AML-193 (cell line): ENCODE measurements around the gene NPIPA1.
"Not testable (repeated sequence)": the region's sequence is repeated elsewhere in the genome, so short reads cannot be mapped to it uniquely, and the experiment has no call there.

ENCODE experiments used
- DNase-seq, 2 experiments: peaks; one replicate each; lab custom pipeline; 2025; lab: John Stamatoyannopoulos, UW

Gene NPIPA1

DNA sequence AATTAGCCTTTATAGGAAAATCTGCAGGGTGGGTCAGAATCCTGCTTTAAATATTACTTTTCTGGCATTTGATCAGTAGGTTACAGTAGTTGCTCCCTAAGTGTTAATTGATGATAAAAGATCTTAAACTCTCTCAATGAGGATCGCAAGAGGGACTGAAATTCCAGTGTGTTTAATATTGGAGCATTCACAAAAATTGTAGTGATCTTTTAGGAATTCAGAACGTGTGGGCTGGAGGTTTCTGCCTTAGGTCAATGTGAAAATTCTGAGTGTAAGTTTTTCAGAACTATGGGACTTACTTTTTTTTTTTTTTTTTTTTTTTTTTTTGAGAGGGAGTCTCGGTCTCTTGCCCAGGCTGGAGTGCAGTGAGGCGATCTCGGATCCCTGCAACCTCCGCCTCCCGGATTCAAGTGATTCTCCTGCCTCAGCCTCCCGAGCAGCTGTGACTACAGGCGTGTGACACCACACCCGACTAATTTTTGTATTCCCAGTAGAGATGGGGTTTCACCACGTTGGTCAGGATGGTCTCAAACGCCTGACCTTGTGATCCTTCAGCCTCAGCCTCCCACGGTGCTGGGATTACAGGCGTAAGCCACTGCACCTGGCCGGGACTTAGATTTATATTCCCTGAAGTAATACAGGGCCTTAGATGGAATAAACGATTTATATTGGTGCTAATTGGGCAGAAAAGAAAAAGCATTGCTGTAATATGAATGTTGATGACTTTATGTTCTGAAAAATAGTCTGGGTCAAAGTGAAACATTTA, 39.9 kb downstream of the NPIPA1 start:
- not testable (repeated sequence) for DNase-seq

DNA sequence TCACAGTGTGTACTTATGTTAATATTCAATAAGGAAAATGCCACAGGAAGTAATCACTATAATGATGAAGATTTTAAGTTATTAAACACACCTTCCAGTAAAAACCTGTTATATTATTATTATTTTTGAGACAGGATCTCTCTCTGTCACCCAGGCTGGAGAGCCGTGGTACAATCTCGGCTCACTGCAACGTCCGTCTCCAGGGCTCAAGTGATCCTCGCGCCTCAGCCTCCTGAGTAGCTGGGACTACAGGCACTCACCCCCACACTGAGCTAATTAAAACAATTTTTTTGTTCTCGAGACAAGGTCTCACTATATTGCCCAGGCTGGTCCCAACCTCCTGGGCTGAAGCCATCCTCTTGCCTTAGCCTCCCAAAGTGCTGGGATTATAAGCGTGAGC, 41.0 kb downstream of the NPIPA1 start:
- not testable (repeated sequence) for DNase-seq

DNA sequence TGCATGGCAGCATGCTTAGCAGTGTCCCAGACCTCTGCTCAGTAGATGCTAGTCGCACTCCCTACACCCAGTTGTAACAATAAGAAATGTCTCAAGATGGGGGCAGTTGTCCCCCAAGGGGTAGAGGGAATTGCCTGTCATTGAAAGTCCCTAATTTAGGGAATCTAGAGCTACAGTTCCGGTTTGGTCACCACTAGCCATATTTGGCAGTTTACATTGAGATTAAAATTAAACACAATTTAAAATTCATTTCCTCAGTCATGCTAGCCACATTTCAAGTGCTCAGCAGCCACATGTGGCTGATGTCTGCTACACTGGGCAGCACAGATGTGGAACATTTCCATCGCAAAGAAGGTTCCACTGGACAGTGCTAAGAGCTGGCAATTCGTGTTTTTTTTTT, 41.7 kb downstream of the NPIPA1 start:
- DNase-seq, result not testable (repeated sequence)

DNA sequence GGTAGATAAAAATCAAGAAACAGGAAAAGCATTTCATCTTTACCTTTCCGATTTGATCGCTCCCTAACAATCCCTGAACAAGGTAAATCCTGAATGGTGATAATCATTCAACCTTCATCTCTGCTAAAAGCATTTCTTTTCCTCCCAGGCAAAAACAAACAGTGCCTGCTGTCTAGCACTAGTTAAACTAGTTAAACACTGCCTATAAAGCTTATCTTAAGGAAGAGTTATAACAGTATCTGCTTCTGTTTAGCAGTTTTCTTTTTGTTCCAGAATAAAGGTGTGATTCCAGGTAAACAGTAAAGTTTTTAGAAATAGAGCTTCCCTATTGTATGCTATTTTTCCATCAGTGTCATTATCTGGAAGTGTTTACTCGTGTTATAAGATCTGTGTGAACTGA, 44.0 kb downstream of the NPIPA1 start:
- not testable (repeated sequence) for DNase-seq

DNA sequence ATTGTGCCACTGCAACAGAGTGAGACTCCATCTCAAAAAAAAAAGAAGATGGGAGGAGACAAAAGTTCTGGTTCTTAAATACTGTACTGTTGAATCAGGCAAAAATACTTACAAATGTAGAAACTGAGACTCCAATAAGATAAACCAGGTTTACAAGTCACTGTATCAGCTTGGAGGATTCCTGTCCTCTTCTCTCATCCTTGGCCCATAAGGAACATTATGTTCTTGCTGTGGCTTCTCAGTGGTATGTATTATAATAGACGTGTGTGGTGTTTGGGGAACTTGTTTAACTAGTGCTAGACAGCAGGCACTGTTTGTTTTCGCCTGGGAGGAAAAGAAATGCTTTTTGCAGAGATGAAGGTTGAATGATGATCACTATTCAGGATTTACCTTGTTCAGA, 45.3 kb downstream of the NPIPA1 start:
- not testable (repeated sequence) for DNase-seq

DNA sequence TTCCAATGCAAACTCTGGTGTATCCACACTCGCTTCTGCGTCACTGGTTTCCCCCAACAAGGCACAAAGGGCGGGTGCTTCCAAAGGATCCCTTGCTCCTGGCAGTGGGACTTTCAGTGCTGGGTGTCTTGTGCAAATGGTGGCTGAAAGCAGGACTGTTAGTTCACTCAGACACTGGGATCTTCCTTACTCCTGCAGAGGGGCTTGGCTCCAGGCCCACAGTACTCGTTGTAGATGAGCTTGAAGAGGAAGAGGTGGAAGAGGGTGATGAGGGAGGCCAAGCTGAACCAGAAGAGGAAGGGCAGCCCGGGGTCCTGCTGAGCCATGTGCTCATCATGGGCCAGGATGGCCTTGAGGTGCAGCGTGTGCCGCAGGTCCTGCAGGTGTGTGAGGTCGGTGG, 50.8 kb downstream of the NPIPA1 start:
- not testable (repeated sequence) for DNase-seq

DNA sequence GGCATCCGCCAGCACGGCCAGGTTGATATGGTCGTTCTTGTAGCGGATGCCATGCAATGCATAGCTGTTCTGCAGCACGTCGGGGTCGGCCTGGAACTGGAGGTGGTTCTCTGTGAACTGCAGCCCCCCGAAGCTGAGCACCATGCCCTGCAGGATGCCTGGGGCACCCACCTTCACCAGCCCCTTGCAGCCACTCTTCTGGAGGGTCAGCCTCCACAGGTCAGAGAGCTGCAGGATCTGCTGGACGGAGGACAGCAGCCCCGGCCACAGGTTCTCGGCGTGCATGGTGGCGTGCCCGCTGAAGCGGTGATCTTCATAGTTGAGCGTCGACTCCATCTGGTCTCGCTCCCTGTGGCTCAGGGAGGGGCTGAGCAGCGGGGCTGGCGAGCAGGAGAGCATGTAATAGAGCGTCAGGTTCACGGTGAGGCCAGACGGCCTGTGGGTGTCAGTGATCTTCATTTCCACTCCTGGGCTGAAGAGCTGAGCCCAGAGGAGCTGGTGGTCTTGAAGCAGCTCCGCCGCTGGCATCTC, 51.5 kb downstream of the NPIPA1 start:
- not testable (repeated sequence) for DNase-seq

DNA sequence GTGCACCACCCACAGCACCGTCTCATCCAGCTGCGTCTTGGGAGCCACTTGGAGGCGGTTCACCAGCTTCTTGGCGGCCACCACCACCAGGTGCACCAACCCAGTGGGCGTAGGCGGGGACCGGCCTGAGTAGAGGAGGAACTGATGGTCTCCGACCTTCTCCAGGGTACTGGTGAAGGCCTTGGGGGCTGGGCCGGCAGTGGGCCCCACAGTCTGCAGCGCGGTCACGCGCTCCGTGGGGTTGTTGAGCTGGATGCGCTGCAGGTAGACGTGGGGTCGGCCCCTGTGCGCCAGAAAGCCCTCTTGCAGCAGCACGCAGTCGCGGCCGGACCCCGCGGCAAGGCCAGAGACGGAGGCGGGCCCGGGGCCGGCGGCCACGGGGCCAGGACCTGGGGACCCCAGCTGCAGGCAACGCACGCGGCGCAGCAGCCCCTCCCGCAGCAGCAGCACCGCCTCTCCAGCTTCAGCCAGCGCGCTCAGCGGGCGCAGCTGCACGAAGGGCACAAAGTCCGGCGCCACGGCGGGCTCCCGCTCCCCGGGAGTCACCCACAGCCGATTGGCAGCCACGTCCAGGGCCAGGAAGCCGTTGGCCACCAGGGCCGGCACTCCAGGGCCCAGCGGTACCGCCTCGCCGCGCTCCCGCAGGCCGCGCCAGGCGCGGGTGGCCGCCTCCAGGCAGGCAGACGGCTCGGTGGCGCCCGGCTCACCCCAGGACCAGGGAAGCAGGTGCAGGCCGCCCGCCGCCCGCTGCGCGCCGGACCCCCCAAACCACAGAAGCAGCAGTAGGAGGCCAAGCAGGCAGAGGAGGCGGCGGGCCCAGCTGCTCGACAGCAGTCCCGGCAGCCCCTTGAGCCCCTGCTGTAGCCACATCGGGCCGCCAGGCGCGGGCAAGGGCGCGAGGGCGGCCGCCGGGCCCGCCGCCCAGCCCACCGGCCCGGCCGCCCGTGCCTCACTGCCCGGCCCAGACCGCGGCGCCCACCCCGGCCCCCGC, 52.3 kb downstream of the NPIPA1 start:
- DNase-seq, result not testable (repeated sequence)

DNA sequence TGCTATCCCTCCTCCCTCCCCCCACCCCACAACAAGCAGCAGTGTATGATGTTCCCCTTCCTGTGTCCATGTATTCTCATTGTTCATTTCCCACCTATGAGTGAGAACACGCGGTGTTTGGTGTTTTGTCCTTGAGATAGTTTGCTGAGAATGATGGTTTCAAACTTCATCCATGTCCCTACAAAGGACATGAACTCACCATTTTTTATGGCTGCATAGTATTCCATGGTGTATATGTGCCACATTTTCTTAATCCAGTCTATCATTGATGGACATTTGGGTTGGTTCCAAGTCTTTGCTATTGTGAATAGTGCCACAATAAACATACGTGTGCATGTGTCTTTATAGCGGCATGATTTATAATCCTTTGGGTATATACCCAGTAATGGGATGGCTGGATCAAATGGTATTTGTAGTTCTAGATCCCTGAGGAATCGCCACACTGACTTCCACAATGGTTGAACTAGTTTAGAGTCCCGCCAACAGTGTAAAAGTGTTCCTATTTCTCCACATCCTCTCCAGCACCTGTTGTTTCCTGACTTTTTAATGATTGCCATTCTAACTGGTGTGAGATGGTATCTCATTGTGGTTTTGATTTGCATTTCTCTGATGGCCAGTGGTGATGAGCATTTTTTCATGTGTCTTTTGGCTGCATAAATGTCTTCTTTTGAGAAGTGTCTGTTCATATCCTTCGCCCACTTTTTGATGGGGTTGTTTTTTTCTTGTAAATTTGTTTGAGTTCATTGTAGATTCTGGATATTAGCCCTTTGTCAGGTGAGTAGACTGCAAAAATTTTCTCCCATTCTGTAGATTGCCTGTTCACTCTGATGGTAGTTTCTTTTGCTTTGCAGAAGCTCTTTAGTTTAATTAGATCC, 56.3 kb downstream of the NPIPA1 start:
- DNase-seq, result not testable (repeated sequence)

DNA sequence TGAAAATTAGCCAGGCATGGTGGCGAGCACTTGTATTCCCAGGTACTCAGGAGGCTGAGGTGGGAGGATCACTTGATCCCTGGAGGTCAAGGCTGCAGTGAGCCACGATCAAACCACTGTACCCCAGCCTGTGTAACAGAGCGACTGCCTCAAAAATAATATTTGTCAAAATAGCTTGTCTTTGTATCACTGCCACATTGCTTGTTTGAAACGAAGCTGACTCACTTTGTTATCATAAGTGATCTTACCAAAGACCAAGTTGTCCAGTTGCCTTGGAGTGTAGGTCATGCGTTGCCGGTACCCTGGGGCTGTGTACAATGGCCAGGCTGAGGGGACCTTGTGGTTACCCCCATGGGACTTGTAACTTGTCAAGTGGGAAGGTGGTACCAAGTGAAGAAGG, 59.5 kb downstream of the NPIPA1 start:
- DNase-seq, result not testable (repeated sequence)

DNA sequence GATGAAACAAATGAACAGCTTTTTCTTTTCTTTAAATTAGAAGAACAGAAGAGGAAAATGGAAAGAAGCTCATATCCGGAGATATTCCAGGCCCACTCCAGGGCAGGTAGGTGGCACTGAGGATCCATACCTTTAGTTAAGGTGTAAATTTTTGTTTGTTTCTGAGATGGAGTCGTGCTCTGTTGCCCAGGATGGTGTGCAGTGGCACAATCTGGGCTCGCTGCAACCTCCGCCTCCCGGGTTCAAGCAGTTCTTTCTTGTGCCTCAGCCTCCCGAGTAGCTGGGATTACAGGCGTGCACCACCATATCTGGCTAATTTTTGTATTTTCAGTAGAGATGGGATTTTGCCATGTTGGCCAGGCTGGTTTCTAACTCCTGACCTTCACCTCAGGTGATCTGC, 61.1 kb downstream of the NPIPA1 start:
- DNase-seq, result not testable (repeated sequence)

DNA sequence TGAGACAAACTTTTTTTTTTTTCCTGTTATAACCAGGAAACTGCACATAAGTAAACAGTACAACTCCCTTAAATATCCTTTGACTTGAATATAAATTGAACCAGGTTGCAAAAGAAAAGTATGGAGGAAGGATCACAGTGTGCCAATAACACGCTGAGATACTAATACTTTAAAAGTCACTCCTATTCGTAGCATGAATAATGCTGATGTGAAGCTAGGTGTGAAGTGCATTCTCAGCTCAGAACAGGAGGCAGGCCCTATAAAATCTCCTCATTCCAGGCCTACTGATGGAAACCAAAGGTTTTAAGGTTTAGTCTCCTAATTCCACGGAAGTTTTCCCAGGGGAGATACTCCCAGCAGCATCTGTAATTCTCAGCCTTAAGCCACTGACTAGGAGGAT, 62.6 kb downstream of the NPIPA1 start:
- not testable (repeated sequence) for DNase-seq
